IMR-90 (cell line): ENCODE data around the gene SPATA13. TPM values are rescaled to one million over a fixed set of nuclear protein-coding genes. Genes with fewer than 3 reads are reported as not detected.

Source experiments
- ATAC-seq: fragments of 200-7000 bp; cut with Tn5 transposase; 2 replicates; pipeline ENCODE4 v1.9.1; 2020; ENCODE audit warnings: low read depth, mild to moderate bottlenecking, moderate library complexity
- BruUV-seq: library from RNA; stranded (reverse); fragments of 400-500 nt; replicated peaks from 2 replicates; lab custom pipeline; 2021; lab: Mats Ljungman, UMichigan
- CTCF ChIA-PET: fragments of 300-600 bp; formaldehyde crosslinking; extraction: SDS; loops from one replicate; lab custom pipeline; 2021; ENCODE audit warnings: antibody characterized with exemption; lab: Yijun Ruan, JAX
- POLR2A ChIA-PET: fragments of 300-600 bp; sonication (Branson Sonifier 250); formaldehyde crosslinking; loops from one replicate; lab custom pipeline; 2022; ENCODE audit warnings: antibody characterized with exemption; ENCODE audit not compliant: unreplicated experiment; lab: Charles Lee
- DNase-seq: peaks from one replicate; pipeline ENCODE4 v3.0.0; 2013
- H2AFZ ChIP-seq: replicated peaks from 2 replicates; pipeline ENCODE3; 2013; ENCODE audit warnings: low read length, mild to moderate bottlenecking; ENCODE audit not compliant: poor library complexity
- H2AK5ac ChIP-seq: 2 replicates; pipeline ENCODE4 v1.6.1; 2013; ENCODE audit warnings: low read depth, low read length, inconsistent platforms
- H2AK9ac ChIP-seq: replicated peaks from 2 replicates; pipeline ENCODE3; 2013; ENCODE audit warnings: mild to moderate bottlenecking, low read depth, low read length, moderate library complexity; ENCODE audit not compliant: poor library complexity
- H2BK120ac ChIP-seq: 2 replicates; pipeline ENCODE4 v1.6.1; 2013; ENCODE audit warnings: low read depth, low read length, inconsistent platforms
- H2BK15ac ChIP-seq: 3 replicates; pipeline ENCODE4 v1.6.1; 2013; ENCODE audit warnings: low read depth, low read length, inconsistent platforms
- H2BK20ac ChIP-seq: 2 replicates; pipeline ENCODE4 v1.6.1; 2013; ENCODE audit warnings: low read depth, mild to moderate bottlenecking, inconsistent platforms, low read length, moderate library complexity
- H2BK5ac ChIP-seq: 2 replicates; pipeline ENCODE4 v1.6.1; 2013; ENCODE audit warnings: mild to moderate bottlenecking, low read depth, low read length, inconsistent platforms; ENCODE audit not compliant: poor library complexity, severe bottlenecking
- H3K14ac ChIP-seq: replicated peaks from 2 replicates; pipeline ENCODE4 v1.6.1; 2013; ENCODE audit warnings: low read depth, low read length, inconsistent platforms
- H3K18ac ChIP-seq: 2 replicates; pipeline ENCODE4 v1.6.1; 2013; ENCODE audit warnings: low read depth, low read length, control low read depth
- H3K23ac ChIP-seq: 2 replicates; pipeline ENCODE4 v1.6.1; 2013; ENCODE audit warnings: low read depth, low read length, inconsistent platforms
- H3K27ac ChIP-seq: 2 replicates; pipeline ENCODE4 v1.5.1; 2013; ENCODE audit warnings: mild to moderate bottlenecking, control low read depth, low read length; ENCODE audit not compliant: insufficient read depth
- H3K27me3 ChIP-seq: 2 replicates; pipeline ENCODE4 v1.6.1; 2013; ENCODE audit warnings: low read length; ENCODE audit not compliant: control insufficient read depth, insufficient read depth
- H3K36me3 ChIP-seq: 2 replicates; pipeline ENCODE4 v1.6.1; 2013; ENCODE audit warnings: low read length, mixed read lengths; ENCODE audit not compliant: control insufficient read depth, insufficient read depth
- H3K4ac ChIP-seq: 2 replicates; pipeline ENCODE4 v1.6.1; 2013; ENCODE audit warnings: low read depth, low read length, inconsistent platforms
- H3K4me1 ChIP-seq: 2 replicates; pipeline ENCODE4 v1.6.1; 2013; ENCODE audit warnings: low read length, mixed read lengths; ENCODE audit not compliant: control insufficient read depth, insufficient read depth
- H3K4me2 ChIP-seq: 2 replicates; pipeline ENCODE4 v1.6.1; 2013; ENCODE audit warnings: low read depth, mild to moderate bottlenecking, control low read depth, low read length, moderate library complexity
- H3K4me3 ChIP-seq: 2 replicates; pipeline ENCODE4 v1.5.1; 2013; ENCODE audit warnings: low read depth, mild to moderate bottlenecking, control low read depth, low read length, moderate library complexity; ENCODE audit not compliant: insufficient read depth
- H3K56ac ChIP-seq: 2 replicates; pipeline ENCODE4 v1.6.1; 2013; ENCODE audit warnings: low read length, inconsistent platforms; ENCODE audit not compliant: insufficient read depth; ENCODE audit errors: extremely low read depth
- H3K79me1 ChIP-seq, 2 experiments: 2 replicates each; pipeline ENCODE4 v1.6.1; 2013; ENCODE audit warnings: low read length in 2 of 2, inconsistent platforms in 1 of 2, low read depth in 1 of 2
- H3K9ac ChIP-seq: 2 replicates; pipeline ENCODE4 v1.6.1; 2013; ENCODE audit warnings: low read depth, low read length, control low read depth
- H3K9me1 ChIP-seq: 2 replicates; pipeline ENCODE4 v1.6.1; 2013; ENCODE audit warnings: low read length, inconsistent platforms; ENCODE audit not compliant: insufficient read depth
- H3K9me3 ChIP-seq: 2 replicates; pipeline ENCODE4 v1.6.1; 2013; ENCODE audit warnings: low read length; ENCODE audit not compliant: control insufficient read depth, insufficient read depth
- H4K20me1 ChIP-seq: 2 replicates; pipeline ENCODE4 v1.6.1; 2013; ENCODE audit warnings: low read length, inconsistent platforms; ENCODE audit not compliant: insufficient read depth
- H4K5ac ChIP-seq: 2 replicates; pipeline ENCODE4 v1.6.1; 2013; ENCODE audit warnings: mild to moderate bottlenecking, low read depth, low read length, control low read depth
- H4K8ac ChIP-seq, 2 experiments: 2 replicates each; pipeline ENCODE4 v1.6.1; 2013; ENCODE audit warnings: low read depth in 2 of 2, low read length in 2 of 2, control low read depth in 1 of 2, inconsistent platforms in 1 of 2
- H4K91ac ChIP-seq: 2 replicates; pipeline ENCODE4 v1.6.1; 2013; ENCODE audit warnings: low read depth, low read length, inconsistent platforms; ENCODE audit not compliant: insufficient read depth
- BHLHE40 ChIP-seq: fragments of 150-350 bp; IDR thresholded peaks from 2 replicates; pipeline ENCODE4 v1.6.1; 2016; ENCODE audit warnings: mild to moderate bottlenecking, low read depth, low read length
- CEBPB ChIP-seq: IDR thresholded peaks from 2 replicates; pipeline ENCODE4 v1.6.1; 2012; ENCODE audit warnings: low read depth, low read length, improper control_type of control experiment
- CHD1 ChIP-seq: IDR thresholded peaks from 2 replicates; pipeline ENCODE4 v1.6.1; 2012; ENCODE audit warnings: low read depth, low read length, improper control_type of control experiment
- CTCF ChIP-seq: conservative IDR thresholded peaks from 2 replicates; pipeline ENCODE4 v1.5.1; 2012; ENCODE audit warnings: mild to moderate bottlenecking, low read depth, low read length, improper control_type of control experiment
- ELK1 ChIP-seq: fragments of 150-350 bp; IDR thresholded peaks from 2 replicates; pipeline ENCODE4 v1.6.1; 2016; ENCODE audit warnings: low read depth, mild to moderate bottlenecking, low read length, moderate library complexity, borderline replicate concordance
- FOS ChIP-seq: fragments of 150-350 bp; IDR thresholded peaks from 2 replicates; pipeline ENCODE4 v1.6.1; 2016; ENCODE audit warnings: low read depth, low read length
- MXI1 ChIP-seq: IDR thresholded peaks from 2 replicates; pipeline ENCODE4 v1.6.1; 2012; ENCODE audit warnings: low read depth, mild to moderate bottlenecking, low read length, moderate library complexity, borderline replicate concordance
- NFE2L2 ChIP-seq: fragments of 150-350 bp; IDR thresholded peaks from 2 replicates; pipeline ENCODE4 v1.6.1; 2016; ENCODE audit warnings: low read depth, mild to moderate bottlenecking, low read length
- POLR2A ChIP-seq: IDR thresholded peaks from 2 replicates; pipeline ENCODE4 v1.6.1; 2012; ENCODE audit warnings: mild to moderate bottlenecking, low read depth, low read length
- RCOR1 ChIP-seq: IDR thresholded peaks from 2 replicates; pipeline ENCODE4 v1.6.1; 2012; ENCODE audit warnings: mild to moderate bottlenecking, low read length, improper control_type of control experiment; ENCODE audit not compliant: insufficient replicate concordance
- RFX5 ChIP-seq: IDR thresholded peaks from 2 replicates; pipeline ENCODE4 v1.8.0; 2012; ENCODE audit warnings: low read depth, mild to moderate bottlenecking, low read length, moderate library complexity
- SMC3 ChIP-seq: fragments of 150-350 bp; IDR thresholded peaks from 2 replicates; pipeline ENCODE4 v1.6.1; 2016; ENCODE audit warnings: low read depth, mild to moderate bottlenecking, antibody characterized with exemption, low read length, moderate library complexity
- USF2 ChIP-seq: fragments of 150-350 bp; IDR thresholded peaks from 2 replicates; pipeline ENCODE4 v1.6.1; 2017; ENCODE audit warnings: mild to moderate bottlenecking, antibody characterized with exemption, low read length, low read depth
- WGBS, 2 experiments: methylation state at CpG; one replicate each; pipeline versions ENCODE4 v1.1.5 to v1.1.7; 2013; ENCODE audit warnings: missing lambda C conversion rate in 2 of 2; ENCODE audit not compliant: insufficient read length in 1 of 2; ENCODE audit errors: extremely low coverage in 2 of 2; 5-methylcytosine and 5-hydroxymethylcytosine counted together
- dilution Hi-C: fragments of 300-500 bp; cut with HindIII; formaldehyde crosslinking; loops from one replicate; pipeline ENCODE4 v1.14.3; 2018; ENCODE audit warnings: low sequenced_read_pairs; ENCODE audit not compliant: unreplicated experiment
- in situ Hi-C: fragments of 300-500 bp; cut with MboI; formaldehyde crosslinking; loops from 3 replicates; pipeline ENCODE4 v1.14.3; 2019; ENCODE audit warnings: low sequenced_read_pairs, inconsistent platforms, mixed read lengths
- intact Hi-C: fragments of 100-400 bp; cut with micrococcal nuclease; formaldehyde crosslinking; loops from 2 replicates; pipeline ENCODE4 v1.10.0; 2022
- polyA plus RNA-seq, 3 experiments: library from polyadenylated mRNA; depleted of rRNA; stranded (reverse); fragments of >200 nt; gene quantifications; 2 replicates each; pipeline ENCODE4 v1.2.3, GENCODE V29; 2012; ENCODE audit warnings: low replicate concordance in 1 of 3
- total RNA-seq: library from RNA; depleted of rRNA; stranded (reverse); fragments of >200 nt; gene quantifications from 2 replicates; pipeline ENCODE4 v1.2.3, GENCODE V29; 2012

Gene SPATA13
- total and polyA plus RNA-seq, 2 of the 4 experiments (the other 2 are of a cell fraction), result 10.5 to 12.5 TPM

- Histone ChIP-seq H2AK5ac (no peak overlapping the region), H3K9me1 (0 out of 2 replicates have a peak, but pooled peaks cover 2% of the 10 kb centered on the region), H2AFZ (no peak overlapping the region), H2BK15ac (no peak overlapping the region), H3K4me2 (no peak overlapping the region), H3K4ac (no peak overlapping the region), H3K4me3 (no peak overlapping the region), H3K4me1 (no peaks in the 10 kb centered on the region; the same call in 1 of the 2 replicates), H3K9ac (no peak overlapping the region), H3K27me3 (no peaks in the 10 kb centered on the region), H3K27ac (no peak overlapping the region), H3K23ac (no peak overlapping the region), H2BK5ac (no peak overlapping the region), H3K18ac (no peak overlapping the region), H3K36me3 (no peaks in the 10 kb centered on the region), H3K14ac (no peak overlapping the region), H3K56ac (no peak overlapping the region), H4K5ac (no peak overlapping the region), H2BK20ac (no peak overlapping the region), H3K79me1 (peaks cover 16 to 53% of the 10 kb centered on the region in 2 experiments), H2BK120ac (no peak overlapping the region), H4K8ac (no peak overlapping the region), H3K9me3 (no peaks in the 10 kb centered on the region), H4K91ac (no peak overlapping the region), H2AK9ac (no peak overlapping the region), H4K20me1 (no peaks in the 10 kb centered on the region; the same call in 1 of the 2 replicates)
- TF ChIP-seq FOS, result no peak
- no peak for TF ChIP-seq CTCF
- no peak for TF ChIP-seq BHLHE40
- no peak for TF ChIP-seq NFE2L2
- TF ChIP-seq RCOR1, result no peak
- TF ChIP-seq SMC3, result no peak
- TF ChIP-seq ELK1, result no peak
- TF ChIP-seq CEBPB, result no peak
- no peak for TF ChIP-seq CHD1
- TF ChIP-seq RFX5, result no peak
- no peak for TF ChIP-seq MXI1
- no peak for TF ChIP-seq POLR2A
- no peak for TF ChIP-seq USF2
- ChIA-PET POLR2A (no interaction called here), CTCF (no interaction called here)
- ATAC-seq (no peak), DNase-seq (no peak)
- in situ Hi-C loops, result no loop called here
- dilution Hi-C loops, result no loop called here
- no CpG with 5 or more reads among the region's 1 CpG for WGBS, 2 experiments
- intact Hi-C loops, result no loop called here
- no TSS peak for BruUV-seq
Measured at GRCh38 chr13:24195626-24196025, 35.1 kb downstream of the SPATA13 start.
